ENCODE measurements around the gene ZDHHC19.
"Not testable (repeated sequence)": the region's sequence is repeated elsewhere in the genome, so short reads cannot be mapped to it uniquely, and the experiment has no call there.

The ZDHHC19 gene

GRCh38 chr3:196186651-196187573 is 24.3 kb downstream of the ZDHHC19 start:
- ChIA-PET POLR2A (interaction anchor here (0.6 to 1.9 kb wide), 4 partner anchors 27 to 783 kb away, joined by 3 to 4 read pairs (median 3); no protein-coding TSS in a partner anchor), CTCF (interaction anchor here (0.9 to 27.5 kb wide), 5 partner anchors 8 to 113 kb away, joined by 3 to 542 read pairs (median 4); no protein-coding TSS in a partner anchor)
- no peaks in the 10 kb centered on the region for H3K36me3 ChIP-seq (ENCODE audit: control insufficient read depth in 4 of 4, insufficient read depth in 4 of 4, low read length in 3 of 4)
- peak in 2 of 3 donors; percentile 76 to 77 for DNase-seq
- WGBS (ENCODE audit: insufficient coverage): 41% methylated on average over 16 of the region's 31 CpGs
- H3K4me3 ChIP-seq (ENCODE audit: control insufficient read depth in 1 of 7, extremely low read depth in 1 of 7, insufficient read depth in 4 of 7, low read depth in 2 of 7, low read length in 6 of 7): peak overlapping the region in 3 of 7 experiments; percentile 11 to 33 (median 30)
- H3K27ac ChIP-seq (ENCODE audit: insufficient read depth in 1 of 2, low read depth in 1 of 2, low read length in 2 of 2, poor library complexity in 1 of 2, severe bottlenecking in 2 of 2): peak overlapping the region; percentile 20 to 73
- H3K27me3 ChIP-seq (replicated peaks in 2 of 5; ENCODE audit: control insufficient read depth in 4 of 5, insufficient read depth in 5 of 5, low read length in 4 of 5): no peaks in the 10 kb centered on the region
- H3K9me3 ChIP-seq (ENCODE audit: control extremely low read depth in 1 of 5, control insufficient read depth in 4 of 5, insufficient read depth in 2 of 5, low read depth in 1 of 5, low read length in 4 of 5): no peaks in the 10 kb centered on the region
- H3K4me1 ChIP-seq (ENCODE audit: control extremely low read depth in 1 of 4, control insufficient read depth in 4 of 4, insufficient read depth in 4 of 4, low read length in 3 of 4): peaks cover 0 to 84% (median 41%) of the 10 kb centered on the region in 4 experiments

GRCh38 chr3:196184881-196185280 is 26.3 kb downstream of the ZDHHC19 start:
- 94% methylated on average over 8 of the region's 15 CpGs for WGBS (ENCODE audit: insufficient coverage)
- CTCF ChIA-PET: interaction anchor here (2.5 to 27.5 kb wide), 3 partner anchors 10 to 111 kb away, joined by 5 to 542 read pairs (median 18); no protein-coding TSS in a partner anchor
- peaks cover 3 to 88% (median 51%) of the 10 kb centered on the region in 4 experiments for H3K4me1 ChIP-seq (ENCODE audit: control extremely low read depth in 1 of 4, control insufficient read depth in 4 of 4, insufficient read depth in 4 of 4, low read length in 3 of 4)

GRCh38 chr3:196184169-196184432 is 27.1 kb downstream of the ZDHHC19 start:
- H3K27ac ChIP-seq (ENCODE audit: insufficient read depth in 1 of 2, low read depth in 1 of 2, low read length in 2 of 2, poor library complexity in 1 of 2, severe bottlenecking in 2 of 2); H3K9me3 ChIP-seq (ENCODE audit: control extremely low read depth in 1 of 5, control insufficient read depth in 4 of 5, insufficient read depth in 2 of 5, low read depth in 1 of 5, low read length in 4 of 5); H3K27me3 ChIP-seq (replicated peaks in 2 of 5; ENCODE audit: control insufficient read depth in 4 of 5, insufficient read depth in 5 of 5, low read length in 4 of 5); H3K36me3 ChIP-seq (ENCODE audit: control insufficient read depth in 4 of 4, insufficient read depth in 4 of 4, low read length in 3 of 4); POLR2A ChIA-PET; H3K4me3 ChIP-seq (ENCODE audit: control insufficient read depth in 1 of 7, extremely low read depth in 1 of 7, insufficient read depth in 4 of 7, low read depth in 2 of 7, low read length in 6 of 7); DNase-seq: not testable (repeated sequence)
- peaks cover 6 to 90% (median 59%) of the 10 kb centered on the region in 4 experiments for H3K4me1 ChIP-seq (ENCODE audit: control extremely low read depth in 1 of 4, control insufficient read depth in 4 of 4, insufficient read depth in 4 of 4, low read length in 3 of 4)
- 93% methylated on average over 4 of the region's 4 CpGs for WGBS (ENCODE audit: insufficient coverage)
- CTCF ChIA-PET: interaction anchor here (1.8 to 27.5 kb wide), 3 partner anchors 9 to 110 kb away, joined by 5 to 542 read pairs (median 5); no protein-coding TSS in a partner anchor

More at GRCh38 chr3:196184881-196185280, 26.3 kb downstream of the ZDHHC19 start:
- POLR2A ChIA-PET: no interaction called here
- DNase-seq: no peak
- no peaks in the 10 kb centered on the region for H3K9me3 ChIP-seq (ENCODE audit: control extremely low read depth in 1 of 5, control insufficient read depth in 4 of 5, insufficient read depth in 2 of 5, low read depth in 1 of 5, low read length in 4 of 5)
- peak overlapping the region in 1 of 2 experiments; percentile 25 for H3K27ac ChIP-seq (ENCODE audit: insufficient read depth in 1 of 2, low read depth in 1 of 2, low read length in 2 of 2, poor library complexity in 1 of 2, severe bottlenecking in 2 of 2)
- H3K27me3 ChIP-seq (replicated peaks in 2 of 5; ENCODE audit: control insufficient read depth in 4 of 5, insufficient read depth in 5 of 5, low read length in 4 of 5): no peaks in the 10 kb centered on the region
- H3K36me3 ChIP-seq (ENCODE audit: control insufficient read depth in 4 of 4, insufficient read depth in 4 of 4, low read length in 3 of 4): no peaks in the 10 kb centered on the region
- no peak overlapping the region for H3K4me3 ChIP-seq (ENCODE audit: control insufficient read depth in 1 of 7, extremely low read depth in 1 of 7, insufficient read depth in 4 of 7, low read depth in 2 of 7, low read length in 6 of 7)

- H3K4me3 ChIP-seq (ENCODE audit: control insufficient read depth in 1 of 7, extremely low read depth in 1 of 7, insufficient read depth in 4 of 7, low read depth in 2 of 7, low read length in 6 of 7): peak overlapping the region in 1 of 7 experiments; percentile 9
- CTCF ChIA-PET: interaction anchor here (1.0 to 27.5 kb wide), 4 partner anchors 9 to 107 kb away, joined by 7 to 542 read pairs (median 12); no protein-coding TSS in a partner anchor
- 88% methylated on average over 7 of the region's 10 CpGs for WGBS (ENCODE audit: insufficient coverage)
- H3K9me3 ChIP-seq (ENCODE audit: control extremely low read depth in 1 of 5, control insufficient read depth in 4 of 5, insufficient read depth in 2 of 5, low read depth in 1 of 5, low read length in 4 of 5): no peaks in the 10 kb centered on the region
- H3K36me3 ChIP-seq (ENCODE audit: control insufficient read depth in 4 of 4, insufficient read depth in 4 of 4, low read length in 3 of 4): no peaks in the 10 kb centered on the region
- no peaks in the 10 kb centered on the region for H3K27me3 ChIP-seq (replicated peaks in 2 of 5; ENCODE audit: control insufficient read depth in 4 of 5, insufficient read depth in 5 of 5, low read length in 4 of 5)
- POLR2A ChIA-PET: no interaction called here
- H3K27ac ChIP-seq (ENCODE audit: insufficient read depth in 1 of 2, low read depth in 1 of 2, low read length in 2 of 2, poor library complexity in 1 of 2, severe bottlenecking in 2 of 2): peak overlapping the region; percentile 58 to 85
- peak in 1 of 3 donors; percentile 49 for DNase-seq
- H3K4me1 ChIP-seq (ENCODE audit: control extremely low read depth in 1 of 4, control insufficient read depth in 4 of 4, insufficient read depth in 4 of 4, low read length in 3 of 4): peaks cover 8 to 72% (median 52%) of the 10 kb centered on the region in 4 experiments
Measured at GRCh38 chr3:196181127-196181546, 30.1 kb downstream of the ZDHHC19 start.

- no peaks in the 10 kb centered on the region for H3K36me3 ChIP-seq (ENCODE audit: control insufficient read depth in 4 of 4, insufficient read depth in 4 of 4, low read length in 3 of 4)
- POLR2A ChIA-PET: interaction anchor here (1.0 to 1.3 kb wide), 3 partner anchors 10 to 99 kb away, joined by 3 read pairs; no protein-coding TSS in a partner anchor
- peaks cover 8 to 64% (median 51%) of the 10 kb centered on the region in 4 experiments for H3K4me1 ChIP-seq (ENCODE audit: control extremely low read depth in 1 of 4, control insufficient read depth in 4 of 4, insufficient read depth in 4 of 4, low read length in 3 of 4)
- WGBS (ENCODE audit: insufficient coverage): 91% methylated on average over 6 of the region's 9 CpGs
- no peaks in the 10 kb centered on the region for H3K9me3 ChIP-seq (ENCODE audit: control extremely low read depth in 1 of 5, control insufficient read depth in 4 of 5, insufficient read depth in 2 of 5, low read depth in 1 of 5, low read length in 4 of 5)
- no peak for DNase-seq
- peak overlapping the region in 4 of 7 experiments; percentile 8 to 45 (median 26) for H3K4me3 ChIP-seq (ENCODE audit: control insufficient read depth in 1 of 7, extremely low read depth in 1 of 7, insufficient read depth in 4 of 7, low read depth in 2 of 7, low read length in 6 of 7)
- CTCF ChIA-PET: interaction anchor here (1.0 to 27.5 kb wide), 7 partner anchors 10 to 106 kb away, joined by 3 to 542 read pairs (median 5); no protein-coding TSS in a partner anchor
- H3K27me3 ChIP-seq (replicated peaks in 2 of 5; ENCODE audit: control insufficient read depth in 4 of 5, insufficient read depth in 5 of 5, low read length in 4 of 5): no peaks in the 10 kb centered on the region
- H3K27ac ChIP-seq (ENCODE audit: insufficient read depth in 1 of 2, low read depth in 1 of 2, low read length in 2 of 2, poor library complexity in 1 of 2, severe bottlenecking in 2 of 2): peak overlapping the region in 1 of 2 experiments; percentile 85
Measured at GRCh38 chr3:196180346-196180745, 30.9 kb downstream of the ZDHHC19 start.

GRCh38 chr3:196179380-196180308 is 31.6 kb downstream of the ZDHHC19 start:
- Histone ChIP-seq H3K36me3 (ENCODE audit: control insufficient read depth in 4 of 4, insufficient read depth in 4 of 4, low read length in 3 of 4) (no peaks in the 10 kb centered on the region), H3K4me1 (ENCODE audit: control extremely low read depth in 1 of 4, control insufficient read depth in 4 of 4, insufficient read depth in 4 of 4, low read length in 3 of 4) (peaks cover 8 to 57% (median 49%) of the 10 kb centered on the region in 4 experiments), H3K27ac (ENCODE audit: insufficient read depth in 1 of 2, low read depth in 1 of 2, low read length in 2 of 2, poor library complexity in 1 of 2, severe bottlenecking in 2 of 2) (peak overlapping the region; percentile 56 to 85), H3K9me3 (ENCODE audit: control extremely low read depth in 1 of 5, control insufficient read depth in 4 of 5, insufficient read depth in 2 of 5, low read depth in 1 of 5, low read length in 4 of 5) (no peaks in the 10 kb centered on the region), H3K27me3 (replicated peaks in 2 of 5; ENCODE audit: control insufficient read depth in 4 of 5, insufficient read depth in 5 of 5, low read length in 4 of 5) (no peaks in the 10 kb centered on the region), H3K4me3 (ENCODE audit: control insufficient read depth in 1 of 7, extremely low read depth in 1 of 7, insufficient read depth in 4 of 7, low read depth in 2 of 7, low read length in 6 of 7) (peak overlapping the region in 4 of 7 experiments; percentile 8 to 45 (median 26))
- POLR2A ChIA-PET: interaction anchor here (0.6 to 1.3 kb wide), 4 partner anchors 9 to 98 kb away, joined by 3 to 6 read pairs (median 3); no protein-coding TSS in a partner anchor
- 17% methylated on average over 16 of the region's 24 CpGs for WGBS (ENCODE audit: insufficient coverage)
- DNase-seq: peak; percentile 86 to 97 (median 94)
- CTCF ChIA-PET: interaction anchor here (0.7 to 27.5 kb wide), 12 partner anchors 9 to 105 kb away, joined by 3 to 542 read pairs (median 4); no protein-coding TSS in a partner anchor

Measured in common myeloid progenitor, CD34-positive (primary cell).